Pancreas (tissue), 10 donors: ENCODE results near the gene STAT6. TPM values are rescaled to one million over a fixed set of nuclear protein-coding genes. Genes with fewer than 3 reads are reported as not detected.

Experiments
- ATAC-seq, 4 donors: fragments of 200-7000 bp; cut with Tn5 transposase; one replicate each; pipeline versions ENCODE4 v1.8.0 to v1.9.1; 2020; ENCODE audit warnings: mild to moderate bottlenecking in 4 of 4, moderate library complexity in 4 of 4
- DNase-seq, 6 donors: peaks; one replicate each; pipeline ENCODE4 v3.0.0-alpha.2; 2020
- FAIRE-seq: peaks from 2 replicates; lab custom pipeline; 2012; peaks lifted over from hg19 to GRCh38; lab: Jason Lieb, UNC
- H3K27ac ChIP-seq, 4 donors: fragments of 200-600 bp; sonication (generic); 1 replicate in 3 of 4; 2 replicates in 1 of 4; pipeline versions ENCODE4 v1.5.0 to v1.8.0; 2020
- H3K27me3 ChIP-seq, 4 donors: fragments of 200-600 bp; one replicate each; pipeline ENCODE4 v1.8.0; 2021
- H3K36me3 ChIP-seq, 3 donors: fragments of 200-600 bp; sonication (generic) in 1 of 3; one replicate each; pipeline versions ENCODE4 v1.5.0 to v1.8.0; 2020 to 2021
- H3K4me1 ChIP-seq, 3 donors: fragments of 200-600 bp; one replicate each; pipeline ENCODE4 v1.8.0; 2021
- H3K4me3 ChIP-seq, 4 donors: fragments of 200-600 bp; sonication (generic) in 2 of 4; one replicate each; pipeline versions ENCODE4 v1.5.0 to v1.8.0; 2020 to 2021
- H3K9me3 ChIP-seq, 4 donors: fragments of 200-600 bp; one replicate each; pipeline ENCODE4 v1.8.0; 2021
- WGBS, 2 donors: extraction: QIAGEN DNeasy Blood & Tissue Kit; methylation state at CpG; one replicate each; pipeline ENCODE4 v1.1.7; 2013; 5-methylcytosine and 5-hydroxymethylcytosine counted together
- intact Hi-C, 3 donors: fragments of 100-400 bp; cut with DNase I; formaldehyde crosslinking; loops; one replicate each; pipeline versions ENCODE4 v1.11.1 to v1.14.2; 2022
- polyA plus RNA-seq, 2 donors: library from polyadenylated mRNA; stranded (reverse); fragments of 200-250 nt; gene quantifications; one replicate each; pipeline ENCODE4 v1.2.3, GENCODE V29; 2013
- total RNA-seq, 6 donors: library from RNA; stranded (reverse); fragmentation: NEBNext Ultra II Directional in 4 of 6; extraction: Animal tissue kit (Norgen Biotek cat#: 25700) in 4 of 6; gene quantifications; one replicate each; pipeline versions ENCODE4 v1.2.1 to v1.2.4, GENCODE V29; 2021 to 2023
- TF ChIP-seq, protein P1 (sequence below), 4 donors: fragments of 200-600 bp; sonication (generic) in 3 of 4; IDR thresholded peaks; one replicate each; pipeline versions ENCODE4 v1.5.0 to v1.8.0; 2021; ENCODE audit warnings: antibody characterized with exemption in 4 of 4
- donor health status: healthy with polysubstance abuse.
- donor health status: DM: no; HTN: no; CAD: no; lungs with moderate emphysema.
- donor health status: DM: no; HTN: no; CAD: no.
- donor health status: control.
- donor health status: control.
- donor health status: Bipolar disorder and iron deficiency.
- donor health status: DM: yes; HTN: yes; CAD: no.
- donor health status: DM: no; HTN: no; CAD: no.
- donor health status: DM: no; HTN: no; CAD: no.
- donor health status: DM: yes; HTN: yes; CAD: no.

STAT6 gene
- total and polyA plus RNA-seq, 8 donors = 31.0 to 141 (median 56.2) TPM

DNA sequence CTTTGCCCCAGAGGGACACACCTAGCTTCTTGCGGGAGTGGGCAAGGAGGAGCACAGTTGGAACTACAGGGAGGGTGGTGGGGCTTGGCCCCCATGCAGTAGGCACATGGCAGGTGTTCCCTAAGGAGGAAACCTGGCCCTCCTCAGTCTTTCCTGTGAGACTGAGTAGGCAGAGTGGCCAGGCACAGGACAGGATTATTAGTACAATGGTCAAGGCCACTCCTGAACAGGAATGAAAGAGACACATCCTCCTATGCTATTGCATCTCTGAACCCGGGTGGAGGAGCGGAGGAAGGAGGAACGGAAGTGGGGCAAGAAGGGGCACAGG, 62.1 kb downstream of the STAT6 start:
- FAIRE-seq = no peak
- no peak overlapping the region for H3K27ac ChIP-seq
- intact Hi-C loops = no loop called here
- DNase-seq = no peak
- ATAC-seq = no peak
- no peak overlapping the region for H3K4me3 ChIP-seq
- 59 to 79% methylated on average over 4 of the region's 4 CpGs for WGBS, 2 donors
- no peaks in the 10 kb centered on the region for H3K9me3 ChIP-seq
- no peaks in the 10 kb centered on the region for H3K36me3 ChIP-seq
- TF ChIP-seq, protein P1, sequence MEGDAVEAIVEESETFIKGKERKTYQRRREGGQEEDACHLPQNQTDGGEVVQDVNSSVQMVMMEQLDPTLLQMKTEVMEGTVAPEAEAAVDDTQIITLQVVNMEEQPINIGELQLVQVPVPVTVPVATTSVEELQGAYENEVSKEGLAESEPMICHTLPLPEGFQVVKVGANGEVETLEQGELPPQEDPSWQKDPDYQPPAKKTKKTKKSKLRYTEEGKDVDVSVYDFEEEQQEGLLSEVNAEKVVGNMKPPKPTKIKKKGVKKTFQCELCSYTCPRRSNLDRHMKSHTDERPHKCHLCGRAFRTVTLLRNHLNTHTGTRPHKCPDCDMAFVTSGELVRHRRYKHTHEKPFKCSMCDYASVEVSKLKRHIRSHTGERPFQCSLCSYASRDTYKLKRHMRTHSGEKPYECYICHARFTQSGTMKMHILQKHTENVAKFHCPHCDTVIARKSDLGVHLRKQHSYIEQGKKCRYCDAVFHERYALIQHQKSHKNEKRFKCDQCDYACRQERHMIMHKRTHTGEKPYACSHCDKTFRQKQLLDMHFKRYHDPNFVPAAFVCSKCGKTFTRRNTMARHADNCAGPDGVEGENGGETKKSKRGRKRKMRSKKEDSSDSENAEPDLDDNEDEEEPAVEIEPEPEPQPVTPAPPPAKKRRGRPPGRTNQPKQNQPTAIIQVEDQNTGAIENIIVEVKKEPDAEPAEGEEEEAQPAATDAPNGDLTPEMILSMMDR (IDR thresholded peaks at IDR 0.05) = no peak
- no peaks in the 10 kb centered on the region for H3K4me1 ChIP-seq
- H3K27me3 ChIP-seq = no peaks in the 10 kb centered on the region

DNA sequence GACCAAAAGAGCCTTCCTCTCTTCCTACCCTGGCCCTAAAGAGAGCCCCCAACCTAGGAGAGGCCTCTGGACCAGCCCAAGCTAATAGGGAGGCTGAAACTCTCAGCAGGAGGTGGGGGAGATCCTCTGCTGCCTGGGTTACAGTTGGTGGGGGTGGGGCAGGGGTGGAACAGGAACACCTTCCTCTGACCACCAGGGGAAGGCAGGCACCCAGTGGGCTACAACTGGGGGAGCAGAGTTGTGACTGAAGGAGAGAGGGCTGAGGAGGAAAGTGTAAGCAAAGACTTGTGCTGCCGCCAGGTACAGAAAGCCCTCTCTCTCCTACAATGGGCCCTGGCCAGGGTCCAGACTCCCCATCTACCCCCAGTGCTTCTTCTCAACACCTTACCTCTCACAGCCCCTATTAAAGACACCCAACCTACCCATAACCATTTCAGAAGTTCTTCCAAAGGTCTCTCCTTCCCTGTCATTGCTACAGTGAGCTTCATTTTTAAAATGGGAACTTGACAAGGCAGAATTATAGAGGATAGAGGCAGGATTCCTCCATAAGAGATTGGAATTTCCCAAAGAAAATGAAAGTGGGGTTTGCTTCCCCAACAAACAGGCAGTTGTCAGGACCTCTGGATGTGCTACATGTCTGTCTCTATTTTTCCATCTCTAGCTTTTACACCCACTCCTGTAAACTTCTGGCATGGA, 62.6 kb downstream of the STAT6 start:
- DNase-seq (no peak), FAIRE-seq (no peak), ATAC-seq (no peak)
- H3K27me3 ChIP-seq = no peaks in the 10 kb centered on the region
- intact Hi-C loops = no loop called here
- 86 to 87% methylated on average over 1 of the region's 1 CpG for WGBS, 2 donors
- H3K27ac ChIP-seq = no peak overlapping the region
- no peaks in the 10 kb centered on the region for H3K9me3 ChIP-seq
- H3K4me3 ChIP-seq = no peak overlapping the region
- no peaks in the 10 kb centered on the region for H3K36me3 ChIP-seq
- TF ChIP-seq, protein P1 (IDR thresholded peaks at IDR 0.05) = no peak
- no peaks in the 10 kb centered on the region for H3K4me1 ChIP-seq

DNA sequence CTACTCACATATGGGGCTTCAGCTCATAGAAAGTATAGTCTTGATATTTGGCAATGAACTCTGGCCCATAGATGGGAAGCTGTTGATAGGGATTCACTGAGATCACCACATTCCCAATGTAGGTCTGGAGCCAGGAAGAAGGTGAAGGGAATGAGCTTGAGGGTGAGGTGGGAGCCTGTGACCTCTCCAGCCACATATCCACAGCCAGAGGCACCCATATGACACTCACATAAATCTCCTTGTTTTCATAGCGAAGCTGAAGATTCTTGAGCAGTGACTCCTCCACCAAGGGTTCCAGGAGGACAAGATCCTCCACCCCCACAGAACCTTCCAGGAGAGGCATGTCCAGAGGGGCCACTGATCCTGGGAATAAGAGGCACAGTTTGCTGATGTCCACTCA, 63.2 kb downstream of the STAT6 start:
- intact Hi-C loops = no loop called here
- FAIRE-seq (no peak), ATAC-seq (no peak), DNase-seq (no peak)
- Histone ChIP-seq H3K27ac (no peak overlapping the region), H3K9me3 (no peaks in the 10 kb centered on the region), H3K4me3 (no peak overlapping the region), H3K27me3 (no peaks in the 10 kb centered on the region), H3K36me3 (no peaks in the 10 kb centered on the region), H3K4me1 (no peaks in the 10 kb centered on the region)
- WGBS, 2 donors = 85 to 87% methylated on average over 1 of the region's 1 CpG
- TF ChIP-seq, protein P1 (IDR thresholded peaks at IDR 0.05) = no peak

DNA sequence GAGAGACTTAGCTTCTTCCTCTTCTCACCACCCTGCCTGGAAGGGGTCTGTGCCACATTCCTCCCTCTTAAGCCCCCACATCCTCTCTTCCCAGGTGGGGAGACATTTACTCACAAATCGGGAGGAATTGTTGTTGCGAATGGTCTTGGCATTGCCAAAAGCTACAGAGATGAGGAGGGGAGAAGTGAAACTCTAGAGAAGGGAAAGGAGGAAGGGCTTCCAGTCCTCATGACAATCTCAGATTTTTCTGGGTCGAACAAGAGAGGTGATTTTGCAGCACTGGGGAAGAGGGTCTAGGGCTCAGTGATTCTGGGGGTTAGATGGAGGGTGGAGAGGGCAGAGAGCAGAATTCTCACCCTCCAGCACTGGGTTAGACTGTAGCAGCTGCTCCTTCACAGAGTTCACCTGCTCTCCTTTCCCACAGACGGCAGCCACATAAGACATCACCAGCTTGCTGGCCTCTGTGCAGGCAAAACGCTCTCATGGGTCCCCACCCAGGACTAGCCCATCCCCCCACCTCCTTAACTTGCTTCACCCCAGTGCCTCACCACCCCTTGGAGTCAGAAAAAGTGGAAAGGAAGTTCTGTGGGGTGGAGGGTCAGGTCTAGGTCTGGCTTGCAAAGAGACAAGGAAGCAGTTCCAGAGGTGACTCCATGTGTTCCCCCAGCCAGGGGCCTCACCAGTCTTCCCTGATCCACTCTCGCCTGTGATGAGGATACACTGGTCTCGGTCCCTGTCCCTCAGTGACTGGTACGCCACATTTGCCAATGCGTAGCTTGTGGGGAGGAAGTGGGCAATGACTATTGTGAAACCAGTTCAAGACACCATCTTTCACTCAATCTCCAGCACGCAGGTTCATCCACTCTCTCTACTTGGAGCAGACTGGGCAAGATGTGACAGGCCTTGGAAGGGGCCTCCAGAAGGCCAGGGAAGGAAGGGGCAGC, 63.9 kb downstream of the STAT6 start:
- no peaks in the 10 kb centered on the region for H3K27me3 ChIP-seq
- TF ChIP-seq, protein P1 (IDR thresholded peaks at IDR 0.05) = no peak
- H3K4me1 ChIP-seq = no peaks in the 10 kb centered on the region
- no peak overlapping the region for H3K4me3 ChIP-seq
- H3K9me3 ChIP-seq = no peaks in the 10 kb centered on the region
- H3K36me3 ChIP-seq = no peaks in the 10 kb centered on the region
- DNase-seq (no peak), FAIRE-seq (no peak), ATAC-seq (peak in 2 of 4 donors; percentile 41 to 74)
- intact Hi-C loops = no loop called here
- 62 to 64% methylated on average over 10 of the region's 10 CpGs for WGBS, 2 donors
- no peak overlapping the region for H3K27ac ChIP-seq
